Fibroblast of villous mesenchyme (primary cell): Measurements from ENCODE around the gene SLX9. TPM values are rescaled to one million over a fixed set of nuclear protein-coding genes. Genes with fewer than 3 reads are reported as not detected.
"Not testable (repeated sequence)": the region's sequence is repeated elsewhere in the genome, so short reads cannot be mapped to it uniquely, and the experiment has no call there.

Experiments used
- DNase-seq: peaks from one replicate; pipeline ENCODE4 v3.0.0-alpha.2; 2010; ENCODE audit warnings: low read depth
- H3K4me3 ChIP-seq: 2 replicates; pipeline ENCODE4 v1.5.1; 2011; ENCODE audit warnings: low read depth, mild to moderate bottlenecking, low read length
- total RNA-seq: library from RNA; depleted of rRNA; stranded (reverse); fragments of >200 nt; gene quantifications from 2 replicates; pipeline ENCODE4 v1.2.3, GENCODE V29; 2012
- TF ChIP-seq, protein P1 (sequence below): IDR thresholded peaks from 2 replicates; pipeline ENCODE4 v1.5.1; 2012; ENCODE audit warnings: low read depth, mild to moderate bottlenecking, low read length; ENCODE audit not compliant: insufficient read depth

SLX9 gene
- total RNA-seq, 1 donor = 12.1 TPM

DNA sequence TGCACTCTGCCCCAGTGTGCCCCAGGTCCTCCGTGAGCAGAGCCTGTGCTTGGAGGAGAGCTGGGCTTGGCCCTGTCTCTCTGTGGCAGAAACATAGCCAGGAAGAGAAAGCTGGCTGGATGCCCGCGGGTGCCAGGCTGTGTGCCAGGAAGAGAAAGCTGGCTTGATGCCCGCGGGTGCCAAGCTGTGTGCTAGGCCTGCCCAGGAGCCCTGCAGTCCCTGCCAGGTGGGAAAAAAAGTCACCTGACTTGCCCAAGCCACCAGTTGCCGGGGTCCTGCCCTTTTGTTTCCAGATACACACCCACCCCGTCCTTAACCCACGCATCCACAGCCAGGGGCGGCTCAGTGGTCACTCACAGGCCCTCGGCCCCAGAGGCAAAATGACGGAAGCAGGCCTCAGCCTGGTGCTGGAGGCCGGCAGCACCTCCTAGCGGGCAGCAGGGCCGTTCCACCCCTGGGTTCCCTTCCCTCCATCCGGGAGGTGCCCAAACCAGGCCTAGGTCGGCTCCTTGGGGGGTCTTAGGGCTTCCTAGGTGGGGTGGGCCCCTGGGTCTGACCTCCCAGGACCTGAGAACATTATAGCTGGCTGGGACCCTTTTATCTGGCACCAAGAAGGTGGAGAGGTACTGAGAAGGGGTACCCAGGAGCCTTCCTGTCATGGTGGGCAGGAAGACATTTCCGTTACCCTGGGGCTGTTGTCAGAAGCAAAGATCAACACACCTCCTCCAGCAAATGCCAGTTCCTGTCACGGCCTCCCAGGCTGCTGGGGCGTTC, 28.3 kb upstream of the SLX9 start:
- no peak for DNase-seq
- TF ChIP-seq, protein P1, sequence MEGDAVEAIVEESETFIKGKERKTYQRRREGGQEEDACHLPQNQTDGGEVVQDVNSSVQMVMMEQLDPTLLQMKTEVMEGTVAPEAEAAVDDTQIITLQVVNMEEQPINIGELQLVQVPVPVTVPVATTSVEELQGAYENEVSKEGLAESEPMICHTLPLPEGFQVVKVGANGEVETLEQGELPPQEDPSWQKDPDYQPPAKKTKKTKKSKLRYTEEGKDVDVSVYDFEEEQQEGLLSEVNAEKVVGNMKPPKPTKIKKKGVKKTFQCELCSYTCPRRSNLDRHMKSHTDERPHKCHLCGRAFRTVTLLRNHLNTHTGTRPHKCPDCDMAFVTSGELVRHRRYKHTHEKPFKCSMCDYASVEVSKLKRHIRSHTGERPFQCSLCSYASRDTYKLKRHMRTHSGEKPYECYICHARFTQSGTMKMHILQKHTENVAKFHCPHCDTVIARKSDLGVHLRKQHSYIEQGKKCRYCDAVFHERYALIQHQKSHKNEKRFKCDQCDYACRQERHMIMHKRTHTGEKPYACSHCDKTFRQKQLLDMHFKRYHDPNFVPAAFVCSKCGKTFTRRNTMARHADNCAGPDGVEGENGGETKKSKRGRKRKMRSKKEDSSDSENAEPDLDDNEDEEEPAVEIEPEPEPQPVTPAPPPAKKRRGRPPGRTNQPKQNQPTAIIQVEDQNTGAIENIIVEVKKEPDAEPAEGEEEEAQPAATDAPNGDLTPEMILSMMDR = no peak
- H3K4me3 ChIP-seq = no peak overlapping the region

DNA sequence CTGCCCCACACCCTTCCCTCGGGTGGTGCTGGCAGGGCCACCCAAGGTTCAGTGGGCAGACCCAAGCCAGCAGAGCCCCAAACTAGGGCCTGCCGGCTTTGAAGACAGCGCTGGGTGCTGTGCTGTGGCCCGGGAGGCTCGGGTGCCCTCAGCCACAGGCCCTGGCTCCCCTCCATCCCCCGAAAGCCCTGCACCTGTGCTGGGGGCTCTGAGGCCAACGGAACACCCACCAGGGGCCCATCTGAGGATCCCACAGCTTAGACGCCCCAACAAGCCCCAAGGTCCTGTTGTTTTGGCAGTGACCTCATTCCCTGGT, 27.7 kb upstream of the SLX9 start:
- no peak for DNase-seq
- no peak overlapping the region for H3K4me3 ChIP-seq
- TF ChIP-seq, protein P1 = no peak

DNA sequence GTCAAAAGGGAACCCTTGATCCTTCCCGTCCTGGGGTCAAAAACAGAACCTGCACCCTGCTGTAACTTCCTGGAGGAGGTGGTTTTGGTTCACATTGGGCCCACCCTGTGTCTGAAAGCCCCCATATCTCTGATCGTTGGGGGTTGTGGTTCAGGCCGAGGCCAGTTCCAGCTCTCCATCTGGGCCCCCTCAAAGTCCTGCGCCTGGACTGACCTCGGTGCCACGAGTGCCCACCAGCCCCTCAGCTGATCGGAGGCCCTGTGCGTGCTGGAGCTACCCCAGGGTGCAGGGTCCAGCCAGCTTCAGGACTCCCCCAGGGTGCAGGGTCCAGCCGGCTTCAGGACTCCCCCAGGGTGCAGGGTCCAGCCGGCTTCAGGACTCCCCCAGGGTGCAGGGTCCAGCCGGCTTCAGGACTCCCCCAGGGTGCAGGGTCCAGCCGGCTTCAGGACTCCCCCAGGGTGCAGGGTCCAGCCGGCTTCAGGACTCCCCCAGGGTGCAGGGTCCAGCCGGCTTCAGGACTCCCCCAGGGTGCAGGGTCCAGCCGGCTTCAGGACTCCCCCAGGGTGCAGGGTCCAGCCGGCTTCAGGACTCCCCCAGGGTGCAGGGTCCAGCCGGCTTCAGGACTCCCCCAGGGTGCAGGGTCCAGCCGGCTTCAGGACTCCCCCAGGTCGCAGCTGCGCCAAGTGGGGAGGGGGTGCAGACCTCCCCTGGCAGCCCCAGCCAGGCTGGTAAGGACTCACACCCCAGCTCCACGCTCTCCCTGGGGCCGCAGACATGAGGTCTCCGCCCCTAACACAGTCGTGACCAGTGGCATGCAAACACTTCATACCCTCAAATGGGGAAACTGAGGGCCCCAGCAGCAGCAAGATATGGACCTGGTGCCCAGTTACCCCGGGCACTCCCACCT, 27.1 kb upstream of the SLX9 start:
- not testable (repeated sequence) for H3K4me3 ChIP-seq, DNase-seq

DNA sequence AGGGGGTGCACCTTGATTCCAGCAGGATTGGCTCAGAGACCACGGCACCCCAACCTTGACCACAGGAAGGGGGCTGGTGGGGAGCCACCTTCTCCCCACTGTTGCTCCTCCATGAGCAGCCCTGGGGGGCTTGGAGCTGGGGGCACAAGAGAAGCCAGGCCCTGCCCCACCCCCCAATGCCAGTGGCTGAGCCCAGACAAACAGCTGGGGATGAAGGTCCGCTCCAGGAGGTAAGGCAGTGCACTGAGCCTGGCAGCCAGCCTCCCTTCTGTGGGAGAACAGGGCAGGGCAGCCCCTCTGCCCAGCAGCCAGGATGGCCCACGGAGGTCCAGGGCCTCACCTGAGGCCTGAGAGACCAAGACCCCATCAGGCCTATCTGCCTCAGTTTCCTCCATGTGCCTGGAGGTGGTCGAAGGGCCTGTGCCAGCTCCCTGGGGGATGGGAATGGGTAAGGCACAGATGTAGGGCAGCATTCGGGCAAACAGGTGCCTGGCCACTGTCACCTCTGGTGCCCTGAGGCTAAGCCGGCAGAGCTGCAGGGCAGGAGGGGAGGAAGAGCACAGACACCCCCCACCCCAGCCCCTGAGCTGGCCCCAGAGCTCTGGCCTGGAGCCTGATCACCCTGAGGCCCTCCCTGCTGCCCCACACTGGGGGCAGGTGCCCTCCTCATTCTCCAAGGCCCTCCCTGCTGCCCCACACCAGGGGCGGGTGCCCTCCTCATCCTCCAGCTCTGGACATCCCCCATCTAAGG, 26.2 kb upstream of the SLX9 start:
- H3K4me3 ChIP-seq = no peak overlapping the region
- DNase-seq = no peak
- TF ChIP-seq, protein P1 = no peak

DNA sequence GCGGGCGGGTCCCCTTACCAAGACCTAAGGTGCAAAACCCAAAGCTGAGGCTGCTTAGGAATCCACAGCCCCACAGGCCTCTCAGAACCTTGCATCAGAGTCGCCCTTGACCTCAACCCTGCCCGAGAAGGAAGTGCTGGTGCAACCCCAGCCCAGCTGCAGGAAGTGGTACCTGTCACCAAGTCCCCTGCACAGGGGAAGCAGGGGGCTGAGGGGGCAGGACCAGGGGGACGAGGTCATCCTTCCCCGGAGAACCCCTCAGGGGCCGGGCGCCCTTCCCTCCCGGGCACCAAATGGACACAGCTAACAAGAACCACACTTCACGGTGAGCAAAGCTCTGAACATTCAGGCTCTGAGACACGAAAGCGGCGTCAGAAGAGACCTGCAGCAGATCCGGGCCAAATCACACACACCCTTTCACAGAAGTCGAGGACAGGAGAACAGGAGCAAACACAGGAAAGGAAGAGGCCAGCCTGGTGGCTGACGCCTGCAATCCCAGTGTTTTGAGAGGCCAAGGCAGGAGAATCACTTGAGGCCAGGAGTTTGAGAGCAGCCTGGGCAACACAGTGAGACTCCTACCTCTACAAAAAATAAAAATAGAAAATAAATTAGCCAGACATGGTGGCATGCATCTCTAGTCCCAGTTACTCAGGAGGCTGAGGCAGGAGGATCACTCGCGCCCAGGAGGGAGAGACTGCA, 25.5 kb upstream of the SLX9 start:
- DNase-seq = no peak
- no peak overlapping the region for H3K4me3 ChIP-seq
- TF ChIP-seq, protein P1 = no peak

DNA sequence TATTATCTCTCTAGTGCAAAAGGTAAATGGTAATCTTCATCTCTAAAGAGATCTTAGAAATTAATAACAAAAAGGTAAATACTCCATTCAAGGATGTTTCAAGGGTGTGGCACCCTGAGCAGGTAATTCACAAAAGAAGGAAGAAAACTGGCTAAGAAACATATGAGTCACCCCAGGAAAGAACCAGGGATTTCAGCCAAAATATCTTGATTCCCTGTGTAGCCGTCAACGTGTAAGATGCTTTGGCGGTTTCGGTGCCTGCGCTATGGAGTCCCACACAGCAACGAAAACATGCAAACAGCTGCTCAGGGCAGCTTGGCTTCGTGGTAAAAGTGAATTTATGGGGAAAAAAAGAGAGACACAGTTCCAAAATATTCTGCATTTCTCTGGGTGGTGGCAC, 22.9 kb upstream of the SLX9 start:
- no peak overlapping the region for H3K4me3 ChIP-seq
- DNase-seq = no peak
- TF ChIP-seq, protein P1 = no peak
